Uterus (tissue), 4 donors: Measurements from ENCODE around the gene ACE. TPM values are rescaled to one million over a fixed set of nuclear protein-coding genes. Genes with fewer than 3 reads are reported as not detected.

Source experiments
- DNase-seq, 2 donors: peaks; one replicate each; pipeline ENCODE4 v3.0.0-alpha.2; 2019 to 2020
- H3K27ac ChIP-seq, 2 donors: fragments of 200-600 bp; sonication (generic); 1 replicate in 1 of 2; 2 replicates in 1 of 2; pipeline ENCODE4 v1.5.1; 2016 to 2018
- H3K27me3 ChIP-seq, 2 donors: fragments of 200-600 bp; sonication (generic); one replicate each; pipeline ENCODE4 v1.5.1; 2018 to 2019; ENCODE audit warnings: control low read depth in 1 of 2
- H3K36me3 ChIP-seq, 2 donors: fragments of 200-600 bp; sonication (generic); one replicate each; pipeline ENCODE4 v1.5.1; 2019; ENCODE audit warnings: control low read depth in 1 of 2
- H3K4me1 ChIP-seq, 2 donors: fragments of 200-600 bp; sonication (generic); one replicate each; pipeline ENCODE4 v1.5.1; 2018 to 2019; ENCODE audit warnings: control low read depth in 1 of 2
- H3K4me3 ChIP-seq, 2 donors: fragments of 200-600 bp; sonication (generic); 1 replicate in 1 of 2; 2 replicates in 1 of 2; pipeline ENCODE4 v1.5.1; 2018 to 2019; ENCODE audit warnings: mild to moderate bottlenecking in 1 of 2
- H3K9me3 ChIP-seq, 2 donors: fragments of 200-600 bp; sonication (generic); one replicate each; pipeline ENCODE4 v1.5.1; 2019; ENCODE audit warnings: control low read depth in 1 of 2
- POLR2A ChIP-seq, 2 donors: fragments of 450-650 bp; IDR thresholded peaks; one replicate each; pipeline ENCODE4 v1.6.1; 2016; ENCODE audit warnings: antibody characterized with exemption in 2 of 2, mild to moderate bottlenecking in 1 of 2, moderate library complexity in 1 of 2
- intact Hi-C: fragments of 100-400 bp; cut with DNase I; formaldehyde crosslinking; loops from one replicate; pipeline ENCODE4 v1.15.1; 2023; ENCODE audit warnings: low total_unique reads
- total RNA-seq, 4 donors: library from RNA; depleted of rRNA in 3 of 4; stranded (reverse); fragments of >200 nt in 3 of 4; gene quantifications; one replicate each; pipeline versions ENCODE4 v1.1.0 to v1.2.4, GENCODE V29; 2014 to 2023
- TF ChIP-seq, protein P1 (sequence below), 4 experiments: fragments of 200-600 bp in 2 of 4; fragments of 450-650 bp in 2 of 4; sonication (generic) in 2 of 4; IDR thresholded peaks; one replicate each; pipeline ENCODE4 v1.5.1; 2016 to 2019; ENCODE audit warnings: antibody characterized with exemption in 4 of 4, mild to moderate bottlenecking in 2 of 4, moderate library complexity in 1 of 4
- donor health status: DM: yes; HTN: yes; CAD: no.

Gene ACE
- total RNA-seq, 4 donors from 2014 or later, result 0.77 to 27.4 (median 7.9) TPM; not detected in 1

DNA sequence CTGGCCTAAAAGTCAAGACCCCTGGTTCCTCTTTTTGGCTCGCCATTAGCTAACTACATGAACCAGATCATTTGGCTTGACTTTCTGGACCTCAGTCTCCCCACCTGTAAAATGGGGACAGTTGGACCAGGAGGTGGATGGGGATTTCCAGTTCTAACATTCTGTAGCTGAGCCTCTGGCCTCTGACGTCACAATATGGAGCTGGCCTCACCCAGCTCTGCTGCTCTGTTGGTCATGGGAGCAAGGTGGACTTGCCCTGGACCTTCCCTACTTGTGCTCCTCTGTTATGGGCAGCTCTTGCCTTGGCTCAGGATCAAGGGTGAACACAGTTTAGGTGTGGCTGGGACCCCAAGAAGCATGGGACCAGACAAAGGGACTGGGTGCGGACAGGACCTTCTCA lies 29.8 kb downstream of the ACE start:
- no peak overlapping the region for H3K4me3 ChIP-seq
- no peaks in the 10 kb centered on the region for H3K36me3 ChIP-seq
- intact Hi-C loops, result no loop called here
- no peaks in the 10 kb centered on the region for H3K27me3 ChIP-seq
- no peaks in the 10 kb centered on the region for H3K9me3 ChIP-seq
- H3K27ac ChIP-seq, result no peak overlapping the region
- DNase-seq, result no peak
- no peak for TF ChIP-seq POLR2A (IDR thresholded peaks at IDR 0.05)
- TF ChIP-seq, protein P1, sequence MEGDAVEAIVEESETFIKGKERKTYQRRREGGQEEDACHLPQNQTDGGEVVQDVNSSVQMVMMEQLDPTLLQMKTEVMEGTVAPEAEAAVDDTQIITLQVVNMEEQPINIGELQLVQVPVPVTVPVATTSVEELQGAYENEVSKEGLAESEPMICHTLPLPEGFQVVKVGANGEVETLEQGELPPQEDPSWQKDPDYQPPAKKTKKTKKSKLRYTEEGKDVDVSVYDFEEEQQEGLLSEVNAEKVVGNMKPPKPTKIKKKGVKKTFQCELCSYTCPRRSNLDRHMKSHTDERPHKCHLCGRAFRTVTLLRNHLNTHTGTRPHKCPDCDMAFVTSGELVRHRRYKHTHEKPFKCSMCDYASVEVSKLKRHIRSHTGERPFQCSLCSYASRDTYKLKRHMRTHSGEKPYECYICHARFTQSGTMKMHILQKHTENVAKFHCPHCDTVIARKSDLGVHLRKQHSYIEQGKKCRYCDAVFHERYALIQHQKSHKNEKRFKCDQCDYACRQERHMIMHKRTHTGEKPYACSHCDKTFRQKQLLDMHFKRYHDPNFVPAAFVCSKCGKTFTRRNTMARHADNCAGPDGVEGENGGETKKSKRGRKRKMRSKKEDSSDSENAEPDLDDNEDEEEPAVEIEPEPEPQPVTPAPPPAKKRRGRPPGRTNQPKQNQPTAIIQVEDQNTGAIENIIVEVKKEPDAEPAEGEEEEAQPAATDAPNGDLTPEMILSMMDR (IDR thresholded peaks at IDR 0.05), result no peak
- no peaks in the 10 kb centered on the region for H3K4me1 ChIP-seq

DNA sequence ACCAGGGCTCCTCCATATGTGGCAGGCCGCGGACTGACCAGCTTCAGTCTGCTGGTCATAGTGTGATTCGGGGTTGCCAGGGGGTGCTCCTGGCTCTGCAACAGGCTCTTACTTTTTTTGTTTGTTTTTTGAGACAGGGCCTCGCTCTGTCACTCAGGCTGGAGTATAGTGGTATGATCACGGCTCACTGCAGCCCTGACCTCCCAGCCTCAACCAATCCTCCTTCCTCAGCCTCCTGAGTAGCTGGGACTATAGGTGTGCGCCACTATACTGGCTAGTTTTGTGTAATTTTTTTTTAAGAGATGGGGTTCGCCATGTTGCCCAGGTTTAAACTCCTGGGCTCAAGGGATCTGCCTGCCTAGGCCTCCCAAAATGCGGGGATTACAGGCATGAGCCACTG lies 34.5 kb downstream of the ACE start:
- H3K4me1 ChIP-seq, result no peaks in the 10 kb centered on the region
- intact Hi-C loops, result no loop called here
- H3K27ac ChIP-seq, result no peak overlapping the region
- H3K36me3 ChIP-seq, result no peaks in the 10 kb centered on the region
- no peaks in the 10 kb centered on the region for H3K9me3 ChIP-seq
- no peaks in the 10 kb centered on the region for H3K27me3 ChIP-seq
- no peak for TF ChIP-seq POLR2A (IDR thresholded peaks at IDR 0.05)
- TF ChIP-seq, protein P1 (IDR thresholded peaks at IDR 0.05), result no peak
- H3K4me3 ChIP-seq, result no peak overlapping the region
- DNase-seq, result no peak

DNA sequence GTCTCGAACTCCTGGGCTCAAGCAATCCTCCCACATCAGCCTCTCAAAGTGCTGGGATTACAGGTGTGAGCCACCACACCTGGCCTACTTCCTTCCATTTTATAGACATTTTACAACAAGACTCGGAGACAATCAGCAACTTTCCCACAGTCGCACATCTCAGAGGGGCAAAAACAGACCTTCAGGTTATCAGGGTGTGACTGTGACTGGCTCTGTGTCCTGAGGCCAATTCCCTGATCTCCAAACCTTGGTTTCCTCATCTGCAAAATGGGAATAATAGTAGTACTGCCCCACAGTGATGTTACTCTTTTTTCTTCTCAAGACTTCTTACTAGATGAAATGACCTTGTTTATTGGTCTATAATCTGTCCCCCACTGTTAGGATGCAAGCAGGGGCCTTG lies 35.5 kb downstream of the ACE start:
- intact Hi-C loops, result no loop called here
- Histone ChIP-seq H3K36me3 (no peaks in the 10 kb centered on the region), H3K4me3 (no peak overlapping the region), H3K4me1 (no peaks in the 10 kb centered on the region), H3K27ac (no peak overlapping the region), H3K27me3 (no peaks in the 10 kb centered on the region), H3K9me3 (no peaks in the 10 kb centered on the region)
- TF ChIP-seq, protein P1 (IDR thresholded peaks at IDR 0.05), result no peak
- TF ChIP-seq POLR2A (IDR thresholded peaks at IDR 0.05), result no peak
- no peak for DNase-seq

DNA sequence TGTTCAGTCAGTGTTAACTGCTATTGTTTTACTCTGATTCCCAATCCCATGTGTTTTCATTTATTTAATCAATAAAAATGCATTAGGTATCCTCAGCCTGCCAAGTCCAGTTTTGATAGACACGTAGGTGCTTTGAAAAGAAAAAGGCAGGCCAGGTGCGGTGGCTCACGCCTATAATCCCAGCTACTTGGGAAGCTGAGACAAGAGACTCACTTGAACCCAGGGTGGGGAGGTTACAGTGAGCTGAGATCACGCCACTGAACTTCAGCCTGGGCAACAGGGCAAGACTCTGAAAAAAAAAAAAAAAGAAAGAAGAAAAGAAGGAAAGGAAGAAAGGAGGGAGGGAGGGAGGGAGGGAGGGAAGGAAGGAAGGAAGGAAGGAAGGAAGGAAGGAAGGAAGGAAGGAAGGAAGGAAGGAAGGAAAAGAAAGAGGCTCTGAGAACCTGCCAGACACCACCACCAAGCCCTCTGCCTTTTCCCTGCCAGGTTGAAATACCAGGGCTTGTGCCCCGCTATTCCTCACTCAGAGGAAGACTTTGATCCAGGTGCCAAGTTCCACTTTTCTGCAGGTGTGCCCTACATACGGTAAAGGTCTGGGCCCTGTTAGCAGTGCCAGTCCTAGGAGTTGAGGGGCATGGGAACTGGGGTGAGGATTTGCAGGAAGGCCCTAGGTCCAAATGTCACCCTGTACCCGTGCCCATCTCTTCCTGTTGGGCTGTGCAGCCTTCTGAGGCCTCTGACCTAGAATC lies 36.2 kb downstream of the ACE start:
- H3K9me3 ChIP-seq, result no peaks in the 10 kb centered on the region
- no peak overlapping the region for H3K4me3 ChIP-seq
- no peak for DNase-seq
- H3K4me1 ChIP-seq, result no peaks in the 10 kb centered on the region
- TF ChIP-seq, protein P1 (IDR thresholded peaks at IDR 0.05), result no peak
- TF ChIP-seq POLR2A (IDR thresholded peaks at IDR 0.05), result no peak
- no peaks in the 10 kb centered on the region for H3K36me3 ChIP-seq
- H3K27me3 ChIP-seq, result no peaks in the 10 kb centered on the region
- intact Hi-C loops, result no loop called here
- no peak overlapping the region for H3K27ac ChIP-seq

DNA sequence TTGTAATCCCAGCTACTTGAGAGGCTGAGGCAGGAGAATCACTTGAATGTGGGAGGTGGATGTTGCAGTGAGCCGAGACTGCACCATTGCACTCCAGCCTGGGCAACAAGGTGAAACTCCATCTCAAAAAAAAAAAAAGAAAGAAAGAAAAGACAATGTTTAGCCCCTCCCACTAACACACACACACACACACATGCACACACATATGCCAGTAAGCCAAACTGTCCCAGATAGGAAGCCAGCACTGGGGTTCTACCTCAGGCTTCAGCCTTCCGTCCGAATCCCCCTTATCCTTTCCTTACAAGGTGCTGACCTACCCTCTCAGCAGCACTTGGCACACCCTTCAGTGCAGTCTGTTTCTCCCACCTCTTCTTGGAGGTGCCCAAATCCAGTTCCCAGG lies 37.6 kb downstream of the ACE start:
- H3K36me3 ChIP-seq, result no peaks in the 10 kb centered on the region
- H3K27ac ChIP-seq, result no peak overlapping the region
- H3K9me3 ChIP-seq, result no peaks in the 10 kb centered on the region
- DNase-seq, result no peak
- H3K27me3 ChIP-seq, result no peaks in the 10 kb centered on the region
- no peaks in the 10 kb centered on the region for H3K4me1 ChIP-seq
- intact Hi-C loops, result no loop called here
- no peak overlapping the region for H3K4me3 ChIP-seq
- no peak for TF ChIP-seq POLR2A (IDR thresholded peaks at IDR 0.05)
- TF ChIP-seq, protein P1 (IDR thresholded peaks at IDR 0.05), result no peak
